Effector memory CD8-positive, alpha-beta T cell (primary cell): ENCODE data around the gene MCHR1.

Experiments
- ATAC-seq: fragments of 150-1000 bp; cut with Tn5 transposase; replicated peaks from 2 replicates; pipeline ENCODE4 v1.10.0; 2021; ENCODE audit warnings: mild to moderate bottlenecking, moderate library complexity
- DNase-seq, 3 experiments: peaks; one replicate each; pipeline ENCODE4 v3.0.0; 2021
- H3K27ac Mint-ChIP-seq, 2 donors: one replicate each; pipeline ENCODE4 v1.8.0; 2022; ENCODE audit warnings: mild to moderate bottlenecking in 2 of 2, mixed read lengths in 2 of 2, moderate library complexity in 2 of 2
- H3K27me3 Mint-ChIP-seq, 2 donors: one replicate each; pipeline ENCODE4 v1.8.0; 2022; ENCODE audit warnings: mixed read lengths in 2 of 2
- H3K36me3 Mint-ChIP-seq: one replicate; pipeline ENCODE4 v1.8.0; 2022; ENCODE audit warnings: mild to moderate bottlenecking, moderate library complexity, mixed read lengths; ENCODE audit not compliant: insufficient read depth
- H3K4me1 Mint-ChIP-seq, 2 donors: one replicate each; pipeline ENCODE4 v1.8.0; 2022; ENCODE audit warnings: low read depth in 2 of 2, mixed read lengths in 2 of 2
- H3K4me3 Mint-ChIP-seq, 2 donors: one replicate each; pipeline ENCODE4 v1.8.0; 2022; ENCODE audit warnings: mild to moderate bottlenecking in 2 of 2, mixed read lengths in 2 of 2, moderate library complexity in 2 of 2
- H3K9me3 Mint-ChIP-seq, 2 donors: one replicate each; pipeline ENCODE4 v1.8.0; 2022; ENCODE audit warnings: mixed read lengths in 2 of 2

MCHR1 gene

GRCh38 chr22:40685406-40685805 is 6.1 kb downstream of the MCHR1 start:
- peak; percentile 64 for ATAC-seq
- Mint-ChIP-seq H3K4me1 (peaks cover 14 to 15% of the 10 kb centered on the region in 2 donors), H3K27ac (peak overlapping the region; percentile 54 to 85), H3K9me3 (no peaks in the 10 kb centered on the region), H3K36me3 (peaks cover 2% of the 10 kb centered on the region), H3K27me3 (peaks cover 9 to 14% of the 10 kb centered on the region in 2 donors), H3K4me3 (peak overlapping the region; percentile 83 to 85)
- DNase-seq, result peak; percentile 19 to 29 (median 27)

GRCh38 chr22:40687706-40688105 is 8.4 kb downstream of the MCHR1 start:
- ATAC-seq (no peak), DNase-seq (no peak)
- H3K27ac Mint-ChIP-seq, result no peak overlapping the region
- no peaks in the 10 kb centered on the region for H3K9me3 Mint-ChIP-seq
- no peak overlapping the region for H3K4me3 Mint-ChIP-seq
- H3K27me3 Mint-ChIP-seq, result peaks cover 0 to 4% of the 10 kb centered on the region in 2 donors
- peaks cover 14 to 15% of the 10 kb centered on the region in 2 donors for H3K4me1 Mint-ChIP-seq
- peaks cover 2% of the 10 kb centered on the region for H3K36me3 Mint-ChIP-seq

GRCh38 chr22:40690370-40690769 is 11.1 kb downstream of the MCHR1 start:
- Mint-ChIP-seq H3K27me3 (peaks cover 0 to 4% of the 10 kb centered on the region in 2 donors), H3K4me1 (peaks cover 0 to 4% of the 10 kb centered on the region in 2 donors), H3K36me3 (no peaks in the 10 kb centered on the region), H3K9me3 (no peaks in the 10 kb centered on the region), H3K4me3 (no peak overlapping the region), H3K27ac (no peak overlapping the region)
- no peak for DNase-seq
- ATAC-seq, result no peak

GRCh38 chr22:40691532-40691931 is 12.2 kb downstream of the MCHR1 start:
- no peaks in the 10 kb centered on the region for H3K9me3 Mint-ChIP-seq
- H3K4me3 Mint-ChIP-seq, result no peak overlapping the region

GRCh38 chr22:40694411-40694810 is 15.1 kb downstream of the MCHR1 start:
- Mint-ChIP-seq H3K4me1 (peaks cover 0 to 2% of the 10 kb centered on the region in 2 donors), H3K9me3 (no peaks in the 10 kb centered on the region), H3K27ac (no peak overlapping the region), H3K27me3 (peaks cover 8 to 20% of the 10 kb centered on the region in 2 donors), H3K4me3 (no peak overlapping the region), H3K36me3 (no peaks in the 10 kb centered on the region)
- ATAC-seq (no peak), DNase-seq (no peak)

More at GRCh38 chr22:40691532-40691931, 12.2 kb downstream of the MCHR1 start:
- Mint-ChIP-seq H3K4me1 (peaks cover 0 to 2% of the 10 kb centered on the region in 2 donors), H3K27me3 (peaks cover 8 to 14% of the 10 kb centered on the region in 2 donors), H3K27ac (no peak overlapping the region), H3K36me3 (no peaks in the 10 kb centered on the region)
- ATAC-seq, result no peak
- no peak for DNase-seq

GRCh38 chr22:40701274-40701673 is 22.0 kb downstream of the MCHR1 start:
- DNase-seq (no peak), ATAC-seq (no peak)
- Mint-ChIP-seq H3K4me1 (peaks cover 0 to 1% of the 10 kb centered on the region in 2 donors), H3K9me3 (no peaks in the 10 kb centered on the region), H3K27me3 (peaks cover 2 to 9% of the 10 kb centered on the region in 2 donors), H3K27ac (no peak overlapping the region), H3K36me3 (no peaks in the 10 kb centered on the region), H3K4me3 (no peak overlapping the region)

- H3K4me3 Mint-ChIP-seq, result no peak overlapping the region
- no peak overlapping the region for H3K27ac Mint-ChIP-seq
- DNase-seq (no peak), ATAC-seq (no peak)
- H3K9me3 Mint-ChIP-seq, result no peaks in the 10 kb centered on the region
- H3K27me3 Mint-ChIP-seq, result peaks cover 0 to 2% of the 10 kb centered on the region in 2 donors
- H3K36me3 Mint-ChIP-seq, result no peaks in the 10 kb centered on the region
- peaks cover 0 to 1% of the 10 kb centered on the region in 2 donors for H3K4me1 Mint-ChIP-seq
Observed at GRCh38 chr22:40703174-40703573, 23.9 kb downstream of the MCHR1 start.

GRCh38 chr22:40703736-40704135 is 24.5 kb downstream of the MCHR1 start:
- DNase-seq, result no peak
- H3K36me3 Mint-ChIP-seq, result no peaks in the 10 kb centered on the region
- H3K4me3 Mint-ChIP-seq, result no peak overlapping the region
- ATAC-seq, result no peak
- no peaks in the 10 kb centered on the region for H3K9me3 Mint-ChIP-seq
- no peaks in the 10 kb centered on the region for H3K27me3 Mint-ChIP-seq
- H3K27ac Mint-ChIP-seq, result no peak overlapping the region
- H3K4me1 Mint-ChIP-seq, result peaks cover 0 to 1% of the 10 kb centered on the region in 2 donors

- DNase-seq, result no peak
- no peaks in the 10 kb centered on the region for H3K36me3 Mint-ChIP-seq
- H3K27ac Mint-ChIP-seq, result no peak overlapping the region
- H3K4me3 Mint-ChIP-seq, result no peak overlapping the region
- H3K9me3 Mint-ChIP-seq, result no peaks in the 10 kb centered on the region
- no peak for ATAC-seq
- H3K27me3 Mint-ChIP-seq, result no peaks in the 10 kb centered on the region
- H3K4me1 Mint-ChIP-seq, result peaks cover 0 to 3% of the 10 kb centered on the region in 2 donors
Observed at GRCh38 chr22:40705918-40706682, 26.8 kb downstream of the MCHR1 start.

GRCh38 chr22:40707154-40707553 is 27.9 kb downstream of the MCHR1 start:
- DNase-seq, result no peak
- Mint-ChIP-seq H3K4me3 (no peak overlapping the region), H3K4me1 (peaks cover 6 to 9% of the 10 kb centered on the region in 2 donors), H3K27ac (no peak overlapping the region), H3K27me3 (no peaks in the 10 kb centered on the region), H3K36me3 (no peaks in the 10 kb centered on the region), H3K9me3 (no peaks in the 10 kb centered on the region)
- ATAC-seq, result no peak

GRCh38 chr22:40708177-40708576 is 28.9 kb downstream of the MCHR1 start:
- ATAC-seq, result no peak
- H3K4me1 Mint-ChIP-seq, result peaks cover 6 to 9% of the 10 kb centered on the region in 2 donors
- H3K27me3 Mint-ChIP-seq, result no peaks in the 10 kb centered on the region
- H3K36me3 Mint-ChIP-seq, result no peaks in the 10 kb centered on the region
- no peak overlapping the region for H3K27ac Mint-ChIP-seq
- H3K4me3 Mint-ChIP-seq, result no peak overlapping the region
- DNase-seq, result no peak
- H3K9me3 Mint-ChIP-seq, result no peaks in the 10 kb centered on the region

GRCh38 chr22:40709752-40710413 is 30.6 kb downstream of the MCHR1 start:
- ATAC-seq, result no peak
- Mint-ChIP-seq H3K4me1 (peaks cover 6 to 8% of the 10 kb centered on the region in 2 donors), H3K27ac (peak overlapping the region in 1 of 2 donors; percentile 69), H3K9me3 (no peaks in the 10 kb centered on the region), H3K36me3 (no peaks in the 10 kb centered on the region), H3K27me3 (no peaks in the 10 kb centered on the region), H3K4me3 (no peak overlapping the region)
- DNase-seq, result no peak

GRCh38 chr22:40712311-40712710 is 33.0 kb downstream of the MCHR1 start:
- no peak overlapping the region for H3K4me3 Mint-ChIP-seq
- DNase-seq (no peak), ATAC-seq (no peak)
- H3K9me3 Mint-ChIP-seq, result no peaks in the 10 kb centered on the region
- no peaks in the 10 kb centered on the region for H3K27me3 Mint-ChIP-seq
- H3K36me3 Mint-ChIP-seq, result no peaks in the 10 kb centered on the region
- no peak overlapping the region for H3K27ac Mint-ChIP-seq
- H3K4me1 Mint-ChIP-seq, result peaks cover 6 to 8% of the 10 kb centered on the region in 2 donors
